Iris pigment epithelial cell (primary cell): ENCODE measurements around the gene PAK5.

Experiments
- DNase-seq: peaks from one replicate; pipeline ENCODE4 v3.0.0-alpha.2; 2011; ENCODE audit warnings: low read depth

PAK5 gene

GRCh38 chr20:9493803-9494202, 345.1 kb downstream of the PAK5 start:
- no peak for DNase-seq

DNA sequence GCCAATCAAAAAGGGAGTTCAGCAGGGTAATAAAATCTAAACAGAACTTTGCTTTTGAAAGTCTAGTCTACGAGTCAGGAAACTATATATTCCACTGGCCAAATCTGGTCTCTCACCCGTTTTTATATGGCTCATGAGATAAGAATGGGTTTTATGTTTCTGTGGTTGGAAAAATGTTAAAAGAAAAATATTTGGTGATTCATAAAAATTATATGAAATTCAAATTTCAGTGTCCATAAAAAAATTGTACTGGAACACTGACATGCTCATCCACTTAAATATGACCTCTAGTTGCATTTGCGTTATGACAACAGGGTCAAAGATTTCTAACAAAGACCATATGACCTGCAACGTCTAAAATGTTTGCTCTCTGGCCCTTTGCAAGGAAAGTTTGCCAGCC, 346.8 kb downstream of the PAK5 start:
- DNase-seq: no peak

DNA sequence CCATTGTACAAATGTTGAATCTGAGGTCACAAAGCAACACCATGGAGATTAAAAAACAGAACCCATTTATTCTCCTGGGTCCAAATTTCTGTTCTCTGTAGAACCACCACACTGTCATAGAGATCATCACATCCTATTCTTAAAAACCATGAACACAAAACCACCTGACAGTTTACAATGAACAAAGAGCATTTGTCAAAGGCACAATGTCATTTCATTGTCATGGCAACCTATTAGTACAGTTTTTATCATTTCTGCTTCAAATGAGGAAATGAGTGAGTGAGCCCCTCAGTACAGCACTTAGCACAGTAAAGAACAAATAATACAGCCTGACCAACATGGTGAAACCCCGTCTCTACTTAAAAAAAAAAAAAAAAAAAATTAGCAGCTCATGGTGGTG, 347.6 kb downstream of the PAK5 start:
- DNase-seq: no peak

GRCh38 chr20:9490631-9491030, 348.2 kb downstream of the PAK5 start:
- no peak for DNase-seq

DNA sequence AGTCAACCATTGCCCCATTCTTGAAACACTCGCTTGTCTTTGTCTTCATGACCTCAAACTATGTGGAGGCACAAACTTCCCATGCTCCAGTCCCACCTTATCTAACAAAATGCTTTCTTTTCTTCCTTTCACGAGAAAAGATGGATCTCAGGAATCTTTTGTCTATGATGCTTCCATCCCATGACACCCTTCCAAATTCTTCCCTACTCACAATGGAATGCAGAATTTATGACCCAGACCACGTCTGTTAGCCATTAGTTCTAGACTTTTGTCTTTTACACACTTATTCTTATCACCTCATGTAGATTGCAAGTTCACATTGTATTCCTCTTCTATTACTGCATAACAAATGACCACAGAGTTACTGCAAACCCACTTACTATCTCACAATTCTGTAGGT, 348.7 kb downstream of the PAK5 start:
- DNase-seq: no peak

- no peak for DNase-seq
Observed at GRCh38 chr20:9488063-9488462, 350.8 kb downstream of the PAK5 start.
